B cell (primary cell): ENCODE data around the gene EBF3.

Experiments used
- EZH2 ChIP-seq: IDR thresholded peaks from 2 replicates; pipeline ENCODE4 v1.6.1; 2012; ENCODE audit warnings: borderline replicate concordance, low read depth, mild to moderate bottlenecking, moderate library complexity, low read length; ENCODE audit not compliant: insufficient read depth, poor library complexity, severe bottlenecking
- TF ChIP-seq, protein P1 (sequence below): fragments of 200-600 bp; IDR thresholded peaks from one replicate; pipeline ENCODE4 v1.8.0; 2022; ENCODE audit warnings: antibody characterized with exemption, mild to moderate bottlenecking

DNA sequence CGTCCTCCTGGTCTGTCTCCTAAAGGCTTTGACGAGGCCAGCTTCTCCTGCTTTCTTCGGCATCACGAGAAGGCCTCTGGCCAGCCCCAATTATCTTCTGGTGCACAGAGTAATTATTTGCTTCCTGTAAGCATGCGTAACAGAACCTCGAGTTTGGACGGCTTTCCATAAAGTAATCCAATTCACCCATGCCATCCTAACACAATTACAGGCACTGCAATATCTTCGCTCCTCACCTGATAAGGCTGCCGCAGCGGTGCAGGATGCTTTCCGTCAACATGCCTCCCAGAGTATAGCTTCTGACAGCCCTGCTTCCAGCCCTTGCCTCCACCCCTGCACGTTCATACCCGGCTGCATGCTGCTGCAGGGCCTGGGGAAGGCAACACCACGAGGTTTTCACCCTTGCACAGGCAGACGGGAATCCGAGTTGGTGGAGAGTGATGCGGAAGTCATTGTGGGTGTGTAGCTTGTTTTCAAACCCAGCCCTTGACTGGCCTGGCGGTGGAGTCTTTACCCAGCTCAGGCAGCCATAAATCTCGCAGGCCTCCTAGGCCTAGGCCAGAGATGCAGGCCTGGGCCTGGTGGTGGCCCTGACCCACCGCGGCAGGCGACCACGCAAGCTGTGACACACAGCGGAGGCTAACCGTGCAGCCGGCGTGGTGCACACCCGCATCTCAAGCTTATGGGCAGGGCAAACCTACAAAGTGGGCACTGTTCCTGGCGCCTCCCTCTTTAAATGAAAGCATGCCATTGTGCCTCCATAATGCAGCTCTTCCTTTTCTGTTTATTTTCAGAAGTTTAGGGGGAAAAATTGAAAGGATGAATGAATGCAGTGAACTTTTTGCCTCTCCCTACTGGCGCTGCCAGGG lies 12.7 kb downstream of the EBF3 start:
- TF ChIP-seq EZH2: no peak
- TF ChIP-seq, protein P1, sequence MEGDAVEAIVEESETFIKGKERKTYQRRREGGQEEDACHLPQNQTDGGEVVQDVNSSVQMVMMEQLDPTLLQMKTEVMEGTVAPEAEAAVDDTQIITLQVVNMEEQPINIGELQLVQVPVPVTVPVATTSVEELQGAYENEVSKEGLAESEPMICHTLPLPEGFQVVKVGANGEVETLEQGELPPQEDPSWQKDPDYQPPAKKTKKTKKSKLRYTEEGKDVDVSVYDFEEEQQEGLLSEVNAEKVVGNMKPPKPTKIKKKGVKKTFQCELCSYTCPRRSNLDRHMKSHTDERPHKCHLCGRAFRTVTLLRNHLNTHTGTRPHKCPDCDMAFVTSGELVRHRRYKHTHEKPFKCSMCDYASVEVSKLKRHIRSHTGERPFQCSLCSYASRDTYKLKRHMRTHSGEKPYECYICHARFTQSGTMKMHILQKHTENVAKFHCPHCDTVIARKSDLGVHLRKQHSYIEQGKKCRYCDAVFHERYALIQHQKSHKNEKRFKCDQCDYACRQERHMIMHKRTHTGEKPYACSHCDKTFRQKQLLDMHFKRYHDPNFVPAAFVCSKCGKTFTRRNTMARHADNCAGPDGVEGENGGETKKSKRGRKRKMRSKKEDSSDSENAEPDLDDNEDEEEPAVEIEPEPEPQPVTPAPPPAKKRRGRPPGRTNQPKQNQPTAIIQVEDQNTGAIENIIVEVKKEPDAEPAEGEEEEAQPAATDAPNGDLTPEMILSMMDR: no peak
